Amniotic stem cell (primary cell): Measurements from ENCODE around the gene KRT9.
"Not testable (repeated sequence)": the region's sequence is repeated elsewhere in the genome, so short reads cannot be mapped to it uniquely, and the experiment has no call there.

Experiments used
- DNase-seq: peaks from one replicate; lab custom pipeline; 2025; lab: John Stamatoyannopoulos, UW

Gene KRT9

GRCh38 chr17:41600318-41600717, 28.5 kb upstream of the KRT9 start:
- no peak for DNase-seq

- DNase-seq, result no peak
These were observed 27.8 kb upstream of the KRT9 start for GRCh38 chr17:41599680-41600079.

DNA sequence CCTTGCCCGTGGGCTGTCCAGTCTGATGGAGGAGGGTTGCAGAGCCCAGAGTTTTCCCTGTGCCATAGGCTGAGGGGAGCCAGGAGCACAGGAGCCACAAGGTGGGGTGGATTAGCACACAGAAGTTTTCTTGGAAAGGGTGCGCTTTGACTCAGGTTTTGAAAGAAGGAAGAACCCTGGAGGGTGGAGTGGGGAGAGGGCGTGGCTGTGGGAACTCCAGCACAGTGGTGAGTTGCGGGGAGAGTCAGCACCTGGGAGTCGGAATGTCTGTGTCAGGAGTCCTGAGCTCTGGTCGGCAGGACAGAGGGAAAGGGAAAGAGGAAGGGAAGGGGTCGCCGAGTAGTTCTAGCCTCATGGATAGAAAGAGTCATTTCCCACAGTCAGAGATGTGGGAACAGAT, 23.7 kb upstream of the KRT9 start:
- DNase-seq, result no peak

- DNase-seq, result no peak
These were observed 22.6 kb upstream of the KRT9 start for GRCh38 chr17:41594363-41594915.

- no peak for DNase-seq
These were observed 21.6 kb upstream of the KRT9 start for GRCh38 chr17:41593306-41593981.

DNA sequence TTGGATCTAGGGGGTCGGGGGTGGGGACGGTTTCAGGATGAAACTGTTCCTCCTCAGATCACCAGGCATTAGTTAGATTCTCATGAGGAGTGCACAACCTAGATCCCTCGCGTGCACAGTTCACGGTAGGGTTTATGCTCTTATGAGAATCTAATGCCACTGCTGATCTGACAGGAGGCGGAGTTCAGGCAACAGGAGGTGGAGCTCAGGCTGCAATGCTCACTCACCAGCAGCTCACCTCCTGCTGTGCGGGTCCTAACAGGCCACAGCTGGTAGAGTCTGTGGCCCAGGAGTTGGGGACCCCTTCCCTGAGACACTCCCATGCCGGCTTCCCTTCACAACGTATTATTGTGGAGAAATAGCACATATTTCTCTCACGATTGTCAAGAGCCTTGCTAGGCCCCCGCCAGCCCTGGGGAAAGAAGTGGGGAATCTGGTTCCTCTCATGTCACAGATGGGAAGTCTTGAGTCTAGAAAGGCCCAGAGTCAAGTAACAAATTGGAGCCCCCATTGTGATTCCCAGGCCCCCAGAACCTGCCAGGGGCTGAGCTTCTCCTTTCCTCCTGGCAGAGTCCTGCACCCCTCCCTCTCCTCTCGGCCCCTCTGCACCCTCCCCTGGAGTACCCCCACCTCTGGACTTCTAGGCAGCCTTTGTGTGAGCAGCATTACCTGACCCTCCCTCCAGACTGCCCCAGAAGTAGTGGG, 20.9 kb upstream of the KRT9 start:
- no peak for DNase-seq

DNA sequence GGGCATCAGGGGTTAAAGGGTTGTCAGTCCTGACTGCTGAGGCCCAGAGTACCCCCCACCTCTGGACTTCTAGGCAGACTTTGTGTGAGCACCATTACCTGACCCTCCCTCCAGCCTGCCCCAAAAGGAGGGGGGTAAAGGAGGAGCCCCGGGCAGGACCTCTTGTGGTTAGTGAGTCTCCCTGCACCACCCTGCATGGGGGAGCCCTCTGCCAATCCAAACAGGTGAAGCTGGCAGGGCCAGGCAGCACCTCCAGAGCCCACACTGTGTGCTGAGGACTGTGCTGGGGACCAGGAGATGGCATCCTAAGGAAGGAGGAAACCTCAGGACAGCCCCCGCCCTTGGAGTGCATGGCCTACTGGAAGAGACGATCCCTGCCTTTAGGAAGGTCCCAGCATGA, 17.4 kb upstream of the KRT9 start:
- DNase-seq, result no peak

DNA sequence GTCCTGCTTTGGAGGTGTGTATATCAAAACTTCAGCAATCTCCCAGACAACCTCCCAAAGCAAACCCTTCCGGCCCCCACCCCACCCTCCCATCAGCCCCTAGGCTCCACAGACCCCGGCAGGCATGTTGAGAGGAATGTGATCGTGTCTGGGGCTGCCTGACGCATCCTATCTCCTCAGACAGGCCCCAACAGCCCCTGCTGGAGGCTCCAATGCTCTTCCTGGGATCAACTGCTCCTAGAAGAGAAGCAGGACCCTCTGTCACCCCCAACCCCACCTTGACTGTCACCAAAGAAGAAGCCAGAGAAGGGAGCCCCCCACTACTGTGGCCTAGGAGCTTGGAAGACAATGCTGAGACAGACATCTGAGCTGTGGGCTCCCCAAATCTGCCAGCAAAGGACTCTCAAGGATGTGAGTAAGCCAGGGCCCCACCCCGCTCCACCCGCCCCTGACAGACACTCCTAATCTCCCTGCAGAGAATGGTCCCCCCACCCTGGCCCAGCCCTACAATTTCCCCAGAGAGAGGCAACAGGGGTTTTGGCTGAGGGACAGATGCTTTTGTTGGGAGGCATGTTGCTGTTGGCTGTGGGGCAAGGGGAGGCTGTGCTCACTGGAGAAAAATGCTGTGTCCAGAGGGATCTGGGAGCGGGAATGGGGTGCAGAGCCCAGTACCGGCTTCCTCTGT, 16.4 kb upstream of the KRT9 start:
- no peak for DNase-seq

DNA sequence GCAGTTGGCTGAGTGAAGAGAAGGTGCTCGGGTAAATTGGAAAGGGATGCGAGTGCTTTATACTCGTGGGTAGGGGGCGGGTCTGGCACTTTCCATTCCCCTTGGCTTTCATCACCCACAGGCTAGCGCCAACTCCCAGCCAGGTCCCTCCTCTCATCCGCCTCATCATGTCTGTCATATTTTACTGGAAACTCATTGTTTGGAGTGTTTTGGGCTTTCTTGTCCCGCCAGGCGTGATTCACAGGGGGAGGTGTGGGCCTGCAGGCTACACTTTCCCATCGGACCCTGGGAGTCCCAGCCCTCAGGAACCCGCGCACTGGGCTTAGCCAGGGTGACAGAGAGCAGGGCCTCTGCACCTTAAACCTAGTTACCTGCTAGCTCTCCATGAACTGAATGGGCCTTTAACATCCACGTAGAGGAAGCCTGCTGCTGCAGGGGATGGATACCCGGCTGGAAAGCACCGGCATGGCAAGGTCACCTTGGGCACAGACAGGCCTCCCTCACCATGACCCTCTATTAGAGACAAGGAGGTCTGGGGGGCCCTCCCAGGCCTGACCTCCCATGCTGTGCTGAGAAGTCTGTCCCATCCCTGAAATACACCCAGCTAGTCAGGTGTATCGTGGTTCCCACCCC, 15.1 kb upstream of the KRT9 start, which contains the start of gene KRT14:
KRT14 (minus strand) TSS at position 33 of the 633 bp plus-strand sequence. CDS start 61 bp downstream, outside the sequence.
- no peak for DNase-seq

- DNase-seq, result no peak
These were observed 13.6 kb upstream of the KRT9 start for GRCh38 chr17:41585301-41586056.

DNA sequence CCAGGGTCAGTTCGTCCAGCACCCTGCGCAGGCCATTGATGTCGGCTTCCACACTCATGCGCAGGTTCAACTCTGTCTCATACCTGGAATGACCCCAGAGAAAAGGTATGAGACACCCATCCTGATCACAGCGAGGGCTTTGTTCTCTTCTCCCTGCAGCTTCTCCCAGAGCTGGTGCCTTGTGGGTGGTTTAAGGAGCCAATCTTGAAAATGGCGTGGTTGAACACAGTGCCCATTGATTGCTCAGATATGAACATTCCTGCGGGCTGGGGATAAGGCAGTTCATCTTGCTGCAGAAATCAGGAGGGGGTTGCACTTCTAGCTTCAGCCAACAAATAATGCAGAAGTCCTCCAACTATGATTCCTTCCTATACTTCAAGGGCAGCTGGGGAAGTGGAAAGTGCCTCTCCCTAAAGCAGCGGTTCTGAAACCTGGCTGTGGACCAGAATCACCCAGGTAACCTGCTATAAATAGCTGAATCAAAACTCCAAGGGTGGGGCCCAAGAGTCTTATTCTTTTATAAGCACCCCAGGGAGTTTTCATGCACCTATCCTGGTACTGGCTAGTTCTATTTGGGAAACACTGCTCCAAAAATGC, 12.6 kb upstream of the KRT9 start:
- not testable (repeated sequence) for DNase-seq

GRCh38 chr17:41583137-41584127, 11.6 kb upstream of the KRT9 start:
- DNase-seq, result no peak

GRCh38 chr17:41582061-41582968, 10.5 kb upstream of the KRT9 start:
- DNase-seq, result not testable (repeated sequence)

- no peak for DNase-seq
These were observed 9.7 kb upstream of the KRT9 start for GRCh38 chr17:41581366-41582060.

GRCh38 chr17:41580687-41581365, 9.0 kb upstream of the KRT9 start:
- DNase-seq, result no peak

DNA sequence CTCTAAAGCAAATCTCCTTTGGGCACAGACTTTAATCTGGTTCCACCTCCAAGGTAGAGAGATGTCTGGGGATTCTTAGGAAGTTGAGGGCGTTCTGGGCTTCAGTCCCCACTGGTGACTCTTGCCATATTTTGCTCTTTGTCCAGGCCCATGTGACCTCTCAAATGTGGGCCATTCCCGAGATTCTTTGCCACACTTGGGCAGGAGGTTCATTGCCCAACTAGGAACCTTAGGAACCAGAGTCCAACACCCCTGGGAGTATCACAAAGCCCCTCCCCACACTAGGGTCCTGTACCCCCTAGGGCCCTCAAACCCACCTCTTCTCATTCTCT, 8.4 kb upstream of the KRT9 start:
- DNase-seq, result no peak

DNA sequence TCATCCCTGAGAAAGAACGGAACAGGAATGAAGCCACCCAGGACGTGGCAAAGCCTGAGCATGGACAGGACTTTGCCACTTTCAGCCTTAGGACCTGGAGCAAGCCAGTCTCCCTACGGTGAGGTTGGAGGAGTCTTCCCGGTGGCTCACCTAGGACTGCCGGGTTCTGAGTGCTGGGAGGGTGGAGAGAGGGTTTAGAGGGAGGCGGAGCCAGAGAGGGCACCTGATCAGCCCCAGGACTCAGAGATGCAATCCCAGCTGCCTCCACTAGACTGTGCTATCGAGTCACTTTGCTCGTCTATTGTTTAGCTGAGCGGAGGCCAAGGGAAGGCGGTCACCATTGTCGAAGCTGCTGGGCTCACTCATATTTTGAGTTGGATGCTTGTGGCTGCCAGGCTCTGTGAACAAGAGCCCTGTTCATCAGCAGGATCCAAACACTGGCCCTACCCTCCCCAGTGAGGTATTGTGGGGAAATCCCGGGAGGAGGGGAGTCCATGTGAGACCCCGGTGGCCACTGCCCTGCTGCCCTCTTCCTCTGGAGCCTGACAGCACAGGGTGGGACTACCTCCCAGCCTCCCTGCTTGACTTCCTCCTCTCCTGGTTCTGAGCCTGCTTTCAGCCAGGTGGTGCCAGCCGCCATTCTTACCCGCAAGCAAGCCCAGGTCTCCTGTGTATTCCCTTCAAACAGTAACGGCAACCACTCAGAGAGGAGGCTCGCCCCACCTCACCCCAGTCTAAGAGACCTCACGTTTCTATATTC, 7.8 kb upstream of the KRT9 start:
- no peak for DNase-seq
